GM13977 (cell line): ENCODE measurements around the gene PRKD1.

Experiments
- DNase-seq: peaks from one replicate; pipeline ENCODE4 v3.0.0; 2012; ENCODE audit warnings: low spot score
- in situ Hi-C: fragments of 300-500 bp; cut with MboI; formaldehyde crosslinking; loops from one replicate; pipeline ENCODE4 v1.12.0; 2022; ENCODE audit warnings: low sequenced_read_pairs, low pct_unique_long_range_greater_than_20kb, mixed read lengths, inconsistent platforms; ENCODE audit not compliant: unreplicated experiment
- TF ChIP-seq, protein P1 (sequence below): IDR thresholded peaks from 2 replicates; pipeline ENCODE4 v1.5.1; 2012; ENCODE audit warnings: mild to moderate bottlenecking, control low read depth; ENCODE audit not compliant: insufficient read depth; ENCODE audit errors: extremely low read depth, missing control alignments

The PRKD1 gene

GRCh38 chr14:29925736-29926135 is 1.9 kb downstream of the PRKD1 start:
- TF ChIP-seq, protein P1, sequence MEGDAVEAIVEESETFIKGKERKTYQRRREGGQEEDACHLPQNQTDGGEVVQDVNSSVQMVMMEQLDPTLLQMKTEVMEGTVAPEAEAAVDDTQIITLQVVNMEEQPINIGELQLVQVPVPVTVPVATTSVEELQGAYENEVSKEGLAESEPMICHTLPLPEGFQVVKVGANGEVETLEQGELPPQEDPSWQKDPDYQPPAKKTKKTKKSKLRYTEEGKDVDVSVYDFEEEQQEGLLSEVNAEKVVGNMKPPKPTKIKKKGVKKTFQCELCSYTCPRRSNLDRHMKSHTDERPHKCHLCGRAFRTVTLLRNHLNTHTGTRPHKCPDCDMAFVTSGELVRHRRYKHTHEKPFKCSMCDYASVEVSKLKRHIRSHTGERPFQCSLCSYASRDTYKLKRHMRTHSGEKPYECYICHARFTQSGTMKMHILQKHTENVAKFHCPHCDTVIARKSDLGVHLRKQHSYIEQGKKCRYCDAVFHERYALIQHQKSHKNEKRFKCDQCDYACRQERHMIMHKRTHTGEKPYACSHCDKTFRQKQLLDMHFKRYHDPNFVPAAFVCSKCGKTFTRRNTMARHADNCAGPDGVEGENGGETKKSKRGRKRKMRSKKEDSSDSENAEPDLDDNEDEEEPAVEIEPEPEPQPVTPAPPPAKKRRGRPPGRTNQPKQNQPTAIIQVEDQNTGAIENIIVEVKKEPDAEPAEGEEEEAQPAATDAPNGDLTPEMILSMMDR, result no peak
- DNase-seq, result no peak
- in situ Hi-C loops, result no loop called here

- in situ Hi-C loops, result no loop called here
- TF ChIP-seq, protein P1, result no peak
- DNase-seq, result no peak
These were observed 2.4 kb downstream of the PRKD1 start for GRCh38 chr14:29925101-29925722.

GRCh38 chr14:29919845-29920244 is 7.8 kb downstream of the PRKD1 start:
- TF ChIP-seq, protein P1, result no peak
- in situ Hi-C loops, result no loop called here
- DNase-seq, result no peak

- TF ChIP-seq, protein P1, result no peak
- no peak for DNase-seq
- in situ Hi-C loops, result no loop called here
These were observed 8.7 kb downstream of the PRKD1 start for GRCh38 chr14:29918981-29919380.

GRCh38 chr14:29913566-29913965 is 14.1 kb downstream of the PRKD1 start:
- TF ChIP-seq, protein P1, result no peak
- in situ Hi-C loops, result no loop called here
- DNase-seq, result no peak

DNA sequence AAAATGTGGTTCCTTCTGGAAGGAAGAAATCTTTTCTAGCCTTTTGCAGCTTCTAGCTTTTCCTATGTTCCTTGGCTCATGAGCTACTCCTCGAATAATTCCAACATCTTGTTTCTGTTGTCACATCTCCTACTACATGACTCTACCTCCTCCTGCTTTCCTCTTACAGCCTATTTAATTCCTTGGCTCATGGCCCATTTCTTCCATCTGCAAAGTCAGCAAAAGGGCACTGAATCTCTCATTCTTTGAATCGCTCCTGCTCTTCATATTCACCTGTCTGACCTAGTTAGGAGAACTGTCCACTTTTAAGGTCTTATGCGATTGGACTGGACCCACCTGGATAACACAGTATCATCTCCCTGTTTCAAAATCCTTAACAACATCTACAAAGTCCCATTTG is 15.8 kb downstream of the PRKD1 start:
- no peak for DNase-seq
- TF ChIP-seq, protein P1, result no peak
- in situ Hi-C loops, result no loop called here
